Measurements from ENCODE around the gene SLC6A18. TPM values are rescaled to one million over a fixed set of nuclear protein-coding genes. Genes with fewer than 3 reads are reported as not detected.

SLC6A18 gene
- total and polyA plus RNA-seq, 10 of the 15 experiments (the other 5 are each of a cell fraction or from before 2014, with no cell fraction given), result not detected

DNA sequence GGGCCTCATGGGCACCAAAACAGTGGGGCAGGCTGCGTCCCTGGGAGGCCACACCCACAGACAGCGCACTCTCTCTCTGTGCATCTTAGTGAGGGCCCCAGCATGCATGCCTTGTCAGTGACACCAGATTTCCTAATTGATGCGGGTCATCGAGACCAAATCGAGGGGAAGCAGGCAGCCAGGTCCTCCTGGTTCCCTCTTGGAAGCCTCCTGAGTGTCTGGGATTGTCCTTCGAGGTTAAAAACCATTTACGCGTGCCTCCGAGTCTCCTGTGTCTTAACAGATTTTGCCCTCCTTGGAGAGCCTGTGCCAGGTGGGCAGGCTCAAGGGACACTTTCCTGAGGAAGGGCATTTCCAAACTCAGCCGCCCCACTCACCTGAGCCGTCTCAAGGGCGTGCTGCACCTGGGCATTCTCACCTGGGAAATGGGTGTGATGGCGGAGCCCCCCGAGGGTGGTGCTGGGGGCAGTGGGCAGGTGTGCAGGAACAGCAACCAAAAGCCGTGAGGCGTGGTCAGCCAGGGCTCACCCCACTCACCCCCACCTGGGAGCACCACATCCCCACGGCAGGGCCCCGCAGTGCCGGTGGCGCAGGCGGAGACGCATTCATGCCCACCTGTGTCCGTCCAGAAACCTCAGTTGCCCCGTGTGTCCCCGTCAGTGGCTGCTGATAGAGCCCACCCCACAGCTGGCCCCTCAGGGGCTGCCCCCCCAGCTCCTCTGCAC, 21.1 kb upstream of the SLC6A18 start:
- Histone ChIP-seq H3K27ac (ENCODE audit: control insufficient read depth, insufficient read depth) (no peak overlapping the region), H4K20me1 (ENCODE audit: control insufficient read depth, insufficient read depth) (no peaks in the 10 kb centered on the region; the same call in 1 of the 2 replicates), H3K27me3 (replicated peaks in 1 of 2; ENCODE audit: control insufficient read depth in 2 of 2, insufficient read depth in 2 of 2, low read length in 1 of 2) (no peaks in the 10 kb centered on the region), H3K36me3 (ENCODE audit: control insufficient read depth in 2 of 2, insufficient read depth in 2 of 2, low read length in 1 of 2) (no peaks in the 10 kb centered on the region), H3K4me1 (ENCODE audit: control insufficient read depth, insufficient read depth, low read length) (no peaks in the 10 kb centered on the region), H3K79me2 (ENCODE audit: control insufficient read depth, insufficient read depth, low read length) (no peaks in the 10 kb centered on the region), H3K9me3 (replicated peaks; ENCODE audit: control insufficient read depth, insufficient read depth, low read length) (no peaks in the 10 kb centered on the region), H2AFZ (ENCODE audit: control insufficient read depth, low read depth, low read length) (no peak overlapping the region), H3K4me2 (ENCODE audit: control insufficient read depth, insufficient read depth) (no peak overlapping the region), H3K4me3 (no peak overlapping the region), H3K9ac (ENCODE audit: control insufficient read depth, insufficient read depth, low read length) (no peak overlapping the region)
- no TSS peak for BruUV-seq (replicated peaks)
- no peak for DNase-seq (ENCODE audit: low read depth, low spot score)
- ChIA-PET CTCF (interaction anchor here (0.6 kb wide), 1 partner anchor 137 kb away, joined by 3 read pairs; no protein-coding TSS in a partner anchor), SMC1A (ENCODE audit: uncharacterized antibody, unreplicated experiment) (no interaction called here), POLR2A (no interaction called here), RAD21 (ENCODE audit: unreplicated experiment) (no interaction called here)
- in situ Hi-C loops (cut with MboI) (no loop called here), intact Hi-C loops (cut with micrococcal nuclease; ENCODE audit: unreplicated experiment) (no loop called here)
- no peak for ATAC-seq
- TF ChIP-seq NRF1 (conservative IDR thresholded peaks at IDR 0.05; ENCODE audit: low read depth, low read length), result no peak
- TF ChIP-seq NFYB (IDR thresholded peaks at IDR 0.05; ENCODE audit: insufficient read depth, low read depth, low read length), result no peak
- no peak for TF ChIP-seq POLR2A (IDR thresholded peaks at IDR 0.05; ENCODE audit: low read depth, low read length)
- no peak for TF ChIP-seq RFX5 (IDR thresholded peaks at IDR 0.05; ENCODE audit: low read depth, low read length)
- no peak for TF ChIP-seq SMAD1 (IDR thresholded peaks at IDR 0.05; ENCODE audit: low read depth, partially characterized antibody)
- no peak for TF ChIP-seq STAT1 (conservative IDR thresholded peaks at IDR 0.05)
- TF ChIP-seq, protein P1, sequence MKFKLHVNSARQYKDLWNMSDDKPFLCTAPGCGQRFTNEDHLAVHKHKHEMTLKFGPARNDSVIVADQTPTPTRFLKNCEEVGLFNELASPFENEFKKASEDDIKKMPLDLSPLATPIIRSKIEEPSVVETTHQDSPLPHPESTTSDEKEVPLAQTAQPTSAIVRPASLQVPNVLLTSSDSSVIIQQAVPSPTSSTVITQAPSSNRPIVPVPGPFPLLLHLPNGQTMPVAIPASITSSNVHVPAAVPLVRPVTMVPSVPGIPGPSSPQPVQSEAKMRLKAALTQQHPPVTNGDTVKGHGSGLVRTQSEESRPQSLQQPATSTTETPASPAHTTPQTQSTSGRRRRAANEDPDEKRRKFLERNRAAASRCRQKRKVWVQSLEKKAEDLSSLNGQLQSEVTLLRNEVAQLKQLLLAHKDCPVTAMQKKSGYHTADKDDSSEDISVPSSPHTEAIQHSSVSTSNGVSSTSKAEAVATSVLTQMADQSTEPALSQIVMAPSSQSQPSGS (IDR thresholded peaks at IDR 0.05; ENCODE audit: low read length), result no peak
- TF ChIP-seq JUND (IDR thresholded peaks at IDR 0.05; ENCODE audit: low read depth, low read length), result no peak
- no peak for TF ChIP-seq PML (IDR thresholded peaks at IDR 0.05; ENCODE audit: low read length)
- TF ChIP-seq SUZ12 (IDR thresholded peaks at IDR 0.05; ENCODE audit: unreplicated experiment), result no peak
- TF ChIP-seq EGR1 (IDR thresholded peaks at IDR 0.05; ENCODE audit: borderline replicate concordance in 1 of 2, low read depth in 2 of 2, low read length in 2 of 2), result no peak
- TF ChIP-seq MTA2 (IDR thresholded peaks at IDR 0.05; ENCODE audit: low read depth), result no peak
- no peak for TF ChIP-seq MEF2B (IDR thresholded peaks at IDR 0.05; ENCODE audit: partially characterized antibody, poor library complexity, severe bottlenecking)
- no peak for FAIRE-seq
- 64% methylated on average over 24 of the region's 25 CpGs for WGBS (ENCODE audit: insufficient coverage, insufficient replicate concordance, low lambda C conversion rate, missing lambda C conversion rate)
